Gastroesophageal sphincter (tissue), 4 donors: ENCODE measurements around the gene LPO. TPM values are rescaled to one million over a fixed set of nuclear protein-coding genes. Genes with fewer than 3 reads are reported as not detected.

Experiments used
- ATAC-seq: fragments of 150-250 bp; one replicate; pipeline ENCODE4 v1.9.1; 2016; ENCODE audit warnings: mild to moderate bottlenecking, moderate library complexity
- H3K27ac ChIP-seq, 4 donors: fragments of 200-600 bp; sonication (generic) in 3 of 4; 1 replicate in 3 of 4; 2 replicates in 1 of 4; pipeline ENCODE4 v1.5.1; 2016 to 2019
- H3K27me3 ChIP-seq: fragments of 200-600 bp; sonication (generic); one replicate; pipeline ENCODE4 v1.5.1; 2019
- H3K36me3 ChIP-seq, 2 donors: fragments of 200-600 bp; sonication (generic); one replicate each; pipeline ENCODE4 v1.5.1; 2019; ENCODE audit warnings: control low read depth in 1 of 2
- H3K4me1 ChIP-seq, 3 donors: fragments of 200-600 bp; sonication (generic); 1 replicate in 2 of 3; 2 replicates in 1 of 3; pipeline ENCODE4 v1.5.1; 2016 to 2019; ENCODE audit warnings: control low read depth in 2 of 3
- H3K4me3 ChIP-seq, 2 donors: fragments of 200-600 bp; sonication (generic); one replicate each; pipeline ENCODE4 v1.5.1; 2019; ENCODE audit warnings: mild to moderate bottlenecking in 1 of 2, moderate library complexity in 1 of 2
- H3K9me3 ChIP-seq, 3 donors: fragments of 200-600 bp; sonication (generic); one replicate each; pipeline ENCODE4 v1.5.1; 2017 to 2019; ENCODE audit warnings: control low read depth in 2 of 3
- EP300 ChIP-seq: sonication (generic); formaldehyde crosslinking; IDR thresholded peaks from one replicate; pipeline ENCODE4 v1.6.1; 2017; ENCODE audit warnings: antibody characterized with exemption, mild to moderate bottlenecking
- POLR2A ChIP-seq, 2 donors: fragments of 450-650 bp; IDR thresholded peaks; one replicate each; pipeline ENCODE4 v1.6.1; 2017; ENCODE audit warnings: antibody characterized with exemption in 2 of 2, mild to moderate bottlenecking in 2 of 2, moderate library complexity in 1 of 2
- POLR2AphosphoS5 ChIP-seq: sonication (generic); formaldehyde crosslinking; IDR thresholded peaks from one replicate; pipeline ENCODE4 v1.6.1; 2017; ENCODE audit warnings: antibody characterized with exemption
- WGBS, 2 donors: methylation state at CpG; one replicate each; pipeline ENCODE4 v1.1.5; 2018; ENCODE audit warnings: low coverage in 1 of 2; 5-methylcytosine and 5-hydroxymethylcytosine counted together
- total RNA-seq, 4 donors: library from RNA; depleted of rRNA; stranded (reverse); fragments of >200 nt; gene quantifications; one replicate each; pipeline ENCODE4 v1.1.0, GENCODE V29; 2016
- TF ChIP-seq, protein P1 (sequence below), 4 experiments: fragments of 200-600 bp in 2 of 4; fragments of 450-650 bp in 2 of 4; sonication (generic) in 1 of 4; IDR thresholded peaks; one replicate each; pipeline ENCODE4 v1.5.1; 2017 to 2019; ENCODE audit warnings: antibody characterized with exemption in 4 of 4, mild to moderate bottlenecking in 2 of 4, moderate library complexity in 2 of 4

Gene LPO
- total RNA-seq, 4 donors from 2014 or later: 0.15 to 0.77 TPM; not detected in 2

DNA sequence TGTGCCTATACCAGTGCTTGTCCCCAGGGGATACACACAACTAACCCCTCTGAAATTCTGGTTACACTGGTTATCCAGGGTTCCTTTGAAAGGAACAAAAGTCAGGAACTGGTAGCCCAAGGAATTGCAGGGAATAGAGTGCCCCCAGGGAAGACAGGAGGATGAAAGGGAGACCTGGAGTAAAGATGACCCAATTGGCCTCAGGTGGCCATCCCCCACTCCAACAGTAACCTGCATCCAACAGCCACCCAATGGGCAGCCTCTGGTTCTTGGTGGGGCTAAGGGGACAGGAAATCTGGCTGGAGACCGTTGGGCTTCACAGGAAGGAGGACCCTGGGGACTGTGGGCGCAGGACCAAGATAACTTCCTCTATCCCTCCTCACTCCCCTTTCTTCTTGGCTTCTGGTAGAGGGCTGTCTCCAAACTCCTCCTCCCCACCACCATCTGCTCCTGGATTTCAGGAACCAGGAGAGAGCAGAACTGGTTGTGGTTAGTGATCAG lies 43.2 kb downstream of the LPO start:
- 40% methylated on average over 1 of the region's 2 CpGs; no CpG with 5 or more reads in 1 of the 2 donors for WGBS, 2 donors
- Histone ChIP-seq H3K9me3 (no peaks in the 10 kb centered on the region), H3K36me3 (no peaks in the 10 kb centered on the region), H3K27ac (no peak overlapping the region), H3K4me1 (peaks cover 0 to 14% (median 0%) of the 10 kb centered on the region in 3 donors), H3K4me3 (no peak overlapping the region), H3K27me3 (peaks cover 57% of the 10 kb centered on the region)
- no peak for ATAC-seq
- TF ChIP-seq POLR2AphosphoS5: no peak
- TF ChIP-seq POLR2A (IDR thresholded peaks at IDR 0.05): no peak
- TF ChIP-seq EP300: no peak
- TF ChIP-seq, protein P1, sequence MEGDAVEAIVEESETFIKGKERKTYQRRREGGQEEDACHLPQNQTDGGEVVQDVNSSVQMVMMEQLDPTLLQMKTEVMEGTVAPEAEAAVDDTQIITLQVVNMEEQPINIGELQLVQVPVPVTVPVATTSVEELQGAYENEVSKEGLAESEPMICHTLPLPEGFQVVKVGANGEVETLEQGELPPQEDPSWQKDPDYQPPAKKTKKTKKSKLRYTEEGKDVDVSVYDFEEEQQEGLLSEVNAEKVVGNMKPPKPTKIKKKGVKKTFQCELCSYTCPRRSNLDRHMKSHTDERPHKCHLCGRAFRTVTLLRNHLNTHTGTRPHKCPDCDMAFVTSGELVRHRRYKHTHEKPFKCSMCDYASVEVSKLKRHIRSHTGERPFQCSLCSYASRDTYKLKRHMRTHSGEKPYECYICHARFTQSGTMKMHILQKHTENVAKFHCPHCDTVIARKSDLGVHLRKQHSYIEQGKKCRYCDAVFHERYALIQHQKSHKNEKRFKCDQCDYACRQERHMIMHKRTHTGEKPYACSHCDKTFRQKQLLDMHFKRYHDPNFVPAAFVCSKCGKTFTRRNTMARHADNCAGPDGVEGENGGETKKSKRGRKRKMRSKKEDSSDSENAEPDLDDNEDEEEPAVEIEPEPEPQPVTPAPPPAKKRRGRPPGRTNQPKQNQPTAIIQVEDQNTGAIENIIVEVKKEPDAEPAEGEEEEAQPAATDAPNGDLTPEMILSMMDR (IDR thresholded peaks at IDR 0.05): no peak

DNA sequence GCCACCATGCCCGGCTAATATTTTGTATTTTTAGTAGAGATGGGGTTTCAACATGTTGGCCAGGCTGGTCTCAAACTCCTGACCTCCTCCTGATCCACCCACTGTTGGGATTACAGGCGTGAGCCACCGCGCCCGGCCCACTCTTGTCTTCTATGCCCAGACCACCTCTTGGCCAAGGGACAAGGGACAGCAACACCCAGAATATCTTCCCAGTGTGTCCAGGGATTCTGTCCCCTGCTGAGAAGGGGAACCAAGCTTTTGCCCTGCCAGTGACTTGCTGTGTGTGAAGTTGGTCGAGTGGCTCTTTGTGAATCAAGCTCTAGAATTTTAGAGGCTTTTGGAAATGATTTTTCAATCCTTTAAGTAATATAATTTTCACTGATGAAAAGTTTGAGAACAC lies 44.1 kb downstream of the LPO start:
- 56% methylated on average over 3 of the region's 6 CpGs; no CpG with 5 or more reads in 1 of the 2 donors for WGBS, 2 donors
- Histone ChIP-seq H3K4me3 (no peak overlapping the region), H3K36me3 (no peaks in the 10 kb centered on the region), H3K27me3 (peaks cover 56% of the 10 kb centered on the region), H3K9me3 (no peaks in the 10 kb centered on the region), H3K27ac (no peak overlapping the region), H3K4me1 (peaks cover 0 to 14% (median 0%) of the 10 kb centered on the region in 3 donors)
- TF ChIP-seq POLR2A (IDR thresholded peaks at IDR 0.05): no peak
- TF ChIP-seq, protein P1 (IDR thresholded peaks at IDR 0.05): no peak
- no peak for TF ChIP-seq EP300
- TF ChIP-seq POLR2AphosphoS5: no peak
- ATAC-seq: no peak

DNA sequence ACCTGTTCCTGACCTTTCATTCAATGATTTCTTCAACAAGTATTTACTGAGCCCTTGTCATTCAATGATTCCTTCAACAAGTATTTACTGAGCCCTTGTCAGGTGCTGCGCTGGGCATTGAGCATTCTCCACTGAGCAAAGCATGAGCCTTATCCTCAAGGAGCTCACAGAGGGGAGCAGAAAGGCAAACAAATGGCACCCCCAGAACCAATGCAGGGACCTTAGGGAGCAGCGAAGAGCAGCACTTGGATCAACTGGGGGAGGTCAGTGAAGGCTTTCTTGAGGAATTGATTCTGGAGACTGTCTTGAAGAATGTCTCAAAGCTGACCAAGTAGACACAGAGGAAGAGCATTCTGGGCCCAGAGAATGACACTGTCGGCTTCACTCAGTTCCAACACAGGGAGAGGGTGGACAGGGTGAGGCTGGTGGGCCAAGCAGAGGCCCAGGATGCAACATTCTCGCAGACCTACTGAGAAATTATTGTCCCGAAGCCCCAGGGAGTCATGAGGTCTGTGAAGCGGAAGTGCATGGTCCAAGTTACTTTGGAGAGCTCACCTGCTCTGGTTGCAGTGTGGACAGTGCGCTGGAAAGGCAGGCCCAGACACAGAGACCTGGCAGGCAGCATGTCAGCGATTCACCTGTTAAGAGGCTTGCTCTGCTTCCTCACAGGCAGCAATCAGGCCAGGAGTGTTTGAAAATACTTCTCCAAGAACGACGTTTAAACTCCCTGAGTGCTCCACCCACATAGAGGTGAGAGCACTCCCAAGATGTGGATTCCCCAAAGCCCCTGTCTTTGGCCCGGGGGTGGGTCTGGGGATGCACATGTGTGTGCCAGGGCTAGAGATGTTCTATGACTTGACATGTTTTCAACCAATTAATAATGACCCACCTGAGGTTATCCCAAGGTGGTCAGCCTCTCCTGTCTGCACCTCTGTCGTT lies 45.6 kb downstream of the LPO start:
- 69 to 100% methylated on average over 2 to 6 of the region's 12 CpGs for WGBS, 2 donors
- peaks cover 0 to 8% (median 0%) of the 10 kb centered on the region in 3 donors for H3K4me1 ChIP-seq
- no peak overlapping the region for H3K4me3 ChIP-seq
- H3K9me3 ChIP-seq: no peaks in the 10 kb centered on the region
- H3K36me3 ChIP-seq: no peaks in the 10 kb centered on the region
- peaks cover 53% of the 10 kb centered on the region for H3K27me3 ChIP-seq
- ATAC-seq: no peak
- TF ChIP-seq POLR2A (IDR thresholded peaks at IDR 0.05): no peak
- TF ChIP-seq EP300: no peak
- TF ChIP-seq, protein P1 (IDR thresholded peaks at IDR 0.05): no peak
- TF ChIP-seq POLR2AphosphoS5: no peak
- no peak overlapping the region for H3K27ac ChIP-seq

DNA sequence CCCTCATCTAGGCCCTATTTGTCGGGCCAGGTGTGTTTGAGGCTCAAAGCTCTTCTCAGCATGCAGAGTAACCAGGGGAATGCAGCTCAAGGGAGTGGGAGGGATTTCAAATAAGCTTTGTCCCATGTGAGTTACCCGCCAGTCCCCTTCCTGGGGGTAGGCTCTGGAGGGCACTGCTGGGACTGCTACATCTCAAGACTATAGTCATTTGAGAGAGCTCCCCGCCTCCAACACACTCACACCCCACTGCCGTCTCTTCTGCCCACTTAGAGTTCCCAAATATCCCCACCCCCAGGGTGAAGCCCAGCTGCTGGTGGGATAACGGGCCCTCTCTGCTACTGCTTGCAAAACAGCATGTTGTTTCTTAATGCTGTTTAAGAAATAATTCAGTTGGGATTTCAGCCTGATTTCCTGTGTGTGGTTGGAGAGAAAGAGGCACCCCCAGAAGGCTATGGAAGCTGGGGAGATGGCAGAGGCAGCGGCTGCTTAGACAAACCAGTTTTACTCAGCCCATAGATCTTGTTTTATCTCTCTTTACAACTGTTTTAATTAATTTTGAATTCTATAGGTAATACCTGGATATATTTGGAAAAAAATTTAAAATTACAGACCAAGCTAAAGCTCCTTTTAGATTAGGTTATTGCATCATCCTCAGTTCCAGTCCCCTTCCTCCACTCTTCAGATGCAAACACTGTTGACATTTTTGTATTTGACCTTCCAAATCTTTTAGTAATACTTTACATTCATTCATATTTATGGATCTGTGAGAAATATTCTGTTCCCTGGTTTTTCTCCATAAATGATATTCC lies 46.4 kb downstream of the LPO start:
- no peak for TF ChIP-seq POLR2A (IDR thresholded peaks at IDR 0.05)
- TF ChIP-seq POLR2AphosphoS5: no peak
- TF ChIP-seq, protein P1 (IDR thresholded peaks at IDR 0.05): no peak
- TF ChIP-seq EP300: no peak

More for the DNA sequence above, 46.4 kb downstream of the LPO start:
- ATAC-seq: no peak
- no peaks in the 10 kb centered on the region for H3K9me3 ChIP-seq
- H3K4me1 ChIP-seq: no peaks in the 10 kb centered on the region
- H3K27ac ChIP-seq: no peak overlapping the region
- 44 to 66% methylated on average over 4 to 6 of the region's 6 CpGs for WGBS, 2 donors
- no peak overlapping the region for H3K4me3 ChIP-seq
- H3K27me3 ChIP-seq: peaks cover 53% of the 10 kb centered on the region
- no peaks in the 10 kb centered on the region for H3K36me3 ChIP-seq
